Testis (tissue), 3 donors: Measurements from ENCODE around the gene AHDC1. TPM values are rescaled to one million over a fixed set of nuclear protein-coding genes. Genes with fewer than 3 reads are reported as not detected.

ENCODE experiments used
- DNase-seq: peaks from one replicate; pipeline ENCODE4 v3.0.0-alpha.2; 2019
- H3K27ac ChIP-seq, 2 donors: fragments of 200-600 bp; sonication (generic); one replicate each; pipeline ENCODE4 v1.5.1; 2019
- H3K27me3 ChIP-seq: fragments of 200-600 bp; sonication (generic); one replicate; pipeline ENCODE4 v1.5.1; 2019
- H3K36me3 ChIP-seq: fragments of 200-600 bp; sonication (generic); one replicate; pipeline ENCODE4 v1.5.1; 2017; ENCODE audit warnings: low read depth; ENCODE audit errors: missing control alignments
- H3K4me1 ChIP-seq: fragments of 200-600 bp; sonication (generic); one replicate; pipeline ENCODE4 v1.5.1; 2019
- H3K4me3 ChIP-seq, 2 donors: fragments of 200-600 bp; sonication (generic); one replicate each; pipeline ENCODE4 v1.5.1; 2017 to 2019
- H3K9me3 ChIP-seq: fragments of 200-600 bp; sonication (generic); one replicate; pipeline ENCODE4 v1.5.1; 2017
- CTCF ChIP-seq, 3 experiments: fragments of 450-650 bp in 2 of 3; fragments of 200-600 bp in 1 of 3; sonication (generic) in 1 of 3; IDR thresholded peaks; one replicate each; pipeline ENCODE4 v1.5.1; 2016 to 2019; ENCODE audit warnings: antibody characterized with exemption in 3 of 3, mild to moderate bottlenecking in 2 of 3, moderate library complexity in 1 of 3
- POLR2A ChIP-seq: fragments of 450-650 bp; IDR thresholded peaks from one replicate; pipeline ENCODE4 v1.6.1; 2017; ENCODE audit warnings: antibody characterized with exemption, mild to moderate bottlenecking, moderate library complexity
- WGBS, 2 donors: methylation state at CpG; one replicate each; pipeline ENCODE4 v1.1.5; 2018; 5-methylcytosine and 5-hydroxymethylcytosine counted together
- intact Hi-C: fragments of 100-400 bp; cut with DNase I; formaldehyde crosslinking; loops from one replicate; pipeline ENCODE4 v1.15.1; 2023; ENCODE audit warnings: low total_unique reads
- polyA plus RNA-seq: library from polyadenylated mRNA; stranded (reverse); fragments of 350-450 nt; fragmentation: Illumina TruSeq; extraction: RNeasy Lipid Tissue Mini Kit (QIAGEN cat#74804); gene quantifications from one replicate; pipeline ENCODE4 v1.2.3, GENCODE V29; 2014; ENCODE audit warnings: low read depth, low replicate concordance; ENCODE audit not compliant: insufficient read depth
- total RNA-seq, 2 donors: library from RNA; depleted of rRNA; stranded (reverse); fragments of >200 nt; gene quantifications; one replicate each; pipeline ENCODE4 v1.2.3, GENCODE V29; 2016

Gene AHDC1
- total and polyA plus RNA-seq, 3 donors from 2014 or later: 32.5 to 86.8 (median 73.7) TPM

GRCh38 chr1:27496604-27497155, 107.3 kb downstream of the AHDC1 start:
- intact Hi-C loops: no loop called here
- Histone ChIP-seq H3K36me3 (no peaks in the 10 kb centered on the region), H3K4me1 (peaks cover 20% of the 10 kb centered on the region), H3K9me3 (no peaks in the 10 kb centered on the region), H3K27ac (peak overlapping the region in 1 of 2 donors; percentile 50), H3K4me3 (no peak overlapping the region), H3K27me3 (no peaks in the 10 kb centered on the region)
- TF ChIP-seq CTCF (IDR thresholded peaks at IDR 0.05): no peak
- no peak for TF ChIP-seq POLR2A
- DNase-seq: peak; percentile 54
- WGBS, 2 donors: 27 to 35% methylated on average over 8 of the region's 8 CpGs

DNA sequence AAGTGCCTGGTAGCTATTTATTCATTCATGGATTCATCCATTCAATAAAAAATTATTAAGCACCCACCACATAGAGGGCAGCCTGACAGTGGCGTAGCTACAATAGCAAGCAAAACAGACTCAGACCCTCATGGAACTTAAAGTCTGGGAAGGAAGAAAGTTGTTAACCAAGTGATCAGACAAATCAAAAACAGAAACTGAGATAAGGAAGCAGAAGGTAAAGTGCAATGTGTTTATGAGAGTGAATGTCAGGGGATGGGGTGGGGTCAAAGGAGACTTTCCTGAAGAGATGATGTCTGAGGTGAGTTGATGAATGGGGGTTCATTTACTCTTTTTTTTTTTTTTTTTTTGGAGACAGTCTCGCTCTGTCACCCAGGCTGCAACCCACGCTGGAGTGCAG, 111.1 kb downstream of the AHDC1 start:
- DNase-seq: no peak
- intact Hi-C loops: no loop called here

DNA sequence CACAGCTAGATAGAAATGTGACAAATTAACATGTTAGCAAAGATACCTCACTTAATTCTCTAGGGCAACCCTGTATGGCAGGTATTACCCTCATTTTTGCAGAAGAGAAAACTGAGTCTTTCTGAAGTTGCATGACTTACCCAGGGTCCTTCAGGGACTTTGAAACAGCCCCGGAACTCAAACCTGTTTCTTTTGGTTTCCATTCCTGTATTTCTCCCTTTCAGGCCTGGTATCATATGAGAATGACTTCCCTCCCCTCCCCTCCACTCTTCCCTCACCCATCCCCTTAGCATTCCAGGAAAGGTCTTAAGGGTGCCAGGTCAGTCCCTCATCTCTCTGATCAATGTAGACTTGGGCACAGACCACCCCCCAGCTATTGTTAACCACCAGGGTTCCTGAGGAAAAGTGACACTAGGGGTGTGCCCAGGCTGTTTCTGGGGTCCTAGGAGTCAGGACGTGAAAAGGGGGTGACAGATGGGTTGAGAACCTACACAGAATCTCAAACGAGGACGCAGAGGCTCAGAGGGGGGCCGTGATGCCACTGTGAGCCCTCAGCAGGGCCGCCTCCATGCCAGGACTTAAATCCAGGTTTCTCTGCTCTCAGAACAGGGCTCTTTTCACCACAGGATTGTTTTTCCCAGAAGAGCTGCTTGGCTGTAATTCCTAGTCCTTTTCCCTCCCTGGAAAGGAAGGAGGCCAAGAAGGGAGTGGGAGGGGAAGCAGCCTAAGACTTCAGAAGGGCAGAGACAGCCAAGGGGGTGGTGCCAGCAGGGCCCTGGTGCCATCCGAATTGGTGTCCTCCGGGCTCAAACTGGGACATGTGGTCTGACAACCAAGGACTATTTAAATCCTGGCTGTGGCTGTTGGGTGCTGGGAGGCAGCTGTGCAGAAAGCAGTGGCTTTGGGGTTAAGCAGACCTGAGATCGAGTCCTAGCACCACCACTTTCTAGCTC, 111.9 kb downstream of the AHDC1 start:
- DNase-seq: peak; percentile 63
- 32 to 47% methylated on average over 9 of the region's 9 CpGs for WGBS, 2 donors
- no peak for TF ChIP-seq POLR2A
- no peak for TF ChIP-seq CTCF (IDR thresholded peaks at IDR 0.05)
- intact Hi-C loops: no loop called here
- Histone ChIP-seq H3K4me3 (no peak overlapping the region), H3K9me3 (no peaks in the 10 kb centered on the region), H3K27me3 (no peaks in the 10 kb centered on the region), H3K27ac (peak overlapping the region; percentile 100), H3K36me3 (no peaks in the 10 kb centered on the region), H3K4me1 (peaks cover 40% of the 10 kb centered on the region)

More for the DNA sequence above, 111.1 kb downstream of the AHDC1 start:
- H3K27ac ChIP-seq: peak overlapping the region; percentile 100
- H3K4me3 ChIP-seq: no peak overlapping the region
- no peaks in the 10 kb centered on the region for H3K9me3 ChIP-seq
- 90 to 95% methylated on average over 3 of the region's 3 CpGs for WGBS, 2 donors
- H3K27me3 ChIP-seq: no peaks in the 10 kb centered on the region
- peaks cover 42% of the 10 kb centered on the region for H3K4me1 ChIP-seq
- H3K36me3 ChIP-seq: no peaks in the 10 kb centered on the region
- no peak for TF ChIP-seq POLR2A
- TF ChIP-seq CTCF (IDR thresholded peaks at IDR 0.05): no peak

DNA sequence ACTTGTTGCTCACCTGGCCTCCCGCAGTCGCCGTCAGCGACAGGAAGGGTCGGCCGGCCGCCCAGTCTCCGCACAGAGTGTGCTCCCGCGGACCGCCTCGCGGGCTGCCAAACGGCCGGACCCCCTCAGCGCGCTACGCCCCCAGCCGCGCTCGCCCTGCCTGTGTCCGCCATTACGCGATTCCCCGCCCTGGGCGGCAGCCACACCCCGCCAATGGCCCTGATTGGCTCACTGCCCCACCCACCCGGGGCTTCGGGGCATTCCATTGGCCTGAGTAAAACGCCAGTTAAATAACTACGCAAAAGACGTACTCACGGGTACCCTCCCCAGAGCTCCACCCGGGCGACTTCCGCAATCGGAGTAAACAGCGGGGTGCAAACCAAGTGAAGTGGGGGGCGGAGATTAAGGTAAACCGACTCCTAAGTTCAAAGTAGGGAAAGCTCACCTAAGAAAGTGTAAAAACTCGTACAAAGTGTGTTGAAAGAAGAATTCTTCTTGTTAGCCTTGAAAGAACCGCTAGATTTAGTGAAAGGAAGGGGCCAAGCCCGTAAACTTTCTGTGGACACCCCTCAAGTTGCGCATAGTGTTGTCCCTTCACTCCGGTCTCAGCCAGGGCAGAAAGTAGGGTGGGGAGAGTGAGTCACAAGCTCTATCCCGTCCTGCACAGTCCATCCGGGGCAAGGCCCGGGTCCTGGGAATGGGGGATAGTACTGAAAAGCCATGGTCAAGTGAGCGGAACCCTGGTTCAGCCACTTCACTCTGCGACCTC, 113.8 kb downstream of the AHDC1 start, which contains the start of gene WASF2:
TSS of gene WASF2 (minus strand) at position 195 of the 769 bp plus-strand sequence. CDS start 61,277 bp downstream, outside the sequence.
- intact Hi-C loops: no loop called here
- H3K36me3 ChIP-seq: no peaks in the 10 kb centered on the region
- H3K9me3 ChIP-seq: no peaks in the 10 kb centered on the region
- WGBS, 2 donors: 0 to 1% methylated on average over 34 to 41 of the region's 50 CpGs
- no peaks in the 10 kb centered on the region for H3K27me3 ChIP-seq
- H3K4me3 ChIP-seq: peak within 1 kb of the TSS; percentile 98 to 100
- DNase-seq: peak; percentile 98
- peak within 1 kb of the TSS; percentile 100 for H3K27ac ChIP-seq
- TF ChIP-seq CTCF (IDR thresholded peaks at IDR 0.05) (peak in 1 of 3 experiments; percentile 11), POLR2A (peak; percentile 98)
- peaks cover 33% of the 10 kb centered on the region for H3K4me1 ChIP-seq
